Neural crest cell (in vitro differentiated cells): ENCODE data around the gene STAT6. TPM values are rescaled to one million over a fixed set of nuclear protein-coding genes. Genes with fewer than 3 reads are reported as not detected.

ENCODE experiments used
- DNase-seq: peaks from one replicate; pipeline ENCODE4 v3.0.0; 2021; ENCODE audit warnings: low read depth, mixed read lengths, low spot score
- H3K27ac Mint-ChIP-seq: one replicate; pipeline ENCODE4 v1.8.0; 2021; ENCODE audit warnings: mild to moderate bottlenecking, mixed read lengths; ENCODE audit not compliant: unreplicated experiment
- H3K27me3 Mint-ChIP-seq: 2 replicates; pipeline ENCODE4 v1.8.0; 2021; ENCODE audit warnings: low read depth, mild to moderate bottlenecking, mixed read lengths
- H3K36me3 Mint-ChIP-seq: 2 replicates; pipeline ENCODE4 v1.8.0; 2021; ENCODE audit warnings: low read depth, mild to moderate bottlenecking, mixed read lengths
- H3K4me1 Mint-ChIP-seq: 2 replicates; pipeline ENCODE4 v1.8.0; 2021; ENCODE audit warnings: mixed read lengths
- H3K4me3 Mint-ChIP-seq: one replicate; pipeline ENCODE4 v1.8.0; 2021; ENCODE audit warnings: mild to moderate bottlenecking, mixed read lengths
- H3K9me3 Mint-ChIP-seq: 2 replicates; pipeline ENCODE4 v1.8.0; 2021; ENCODE audit warnings: mixed read lengths
- total RNA-seq: library from RNA; stranded (reverse); gene quantifications from 2 replicates; pipeline ENCODE4 v1.2.1, GENCODE V29; 2021
- TF ChIP-seq, protein P1 (sequence below): fragments of 200-600 bp; sonication (generic); conservative IDR thresholded peaks from 2 replicates; pipeline ENCODE4 v1.5.0; 2021; ENCODE audit warnings: antibody characterized with exemption, mild to moderate bottlenecking

STAT6 gene
- total RNA-seq, 1 donor from 2014 or later, result 40.2 TPM

DNA sequence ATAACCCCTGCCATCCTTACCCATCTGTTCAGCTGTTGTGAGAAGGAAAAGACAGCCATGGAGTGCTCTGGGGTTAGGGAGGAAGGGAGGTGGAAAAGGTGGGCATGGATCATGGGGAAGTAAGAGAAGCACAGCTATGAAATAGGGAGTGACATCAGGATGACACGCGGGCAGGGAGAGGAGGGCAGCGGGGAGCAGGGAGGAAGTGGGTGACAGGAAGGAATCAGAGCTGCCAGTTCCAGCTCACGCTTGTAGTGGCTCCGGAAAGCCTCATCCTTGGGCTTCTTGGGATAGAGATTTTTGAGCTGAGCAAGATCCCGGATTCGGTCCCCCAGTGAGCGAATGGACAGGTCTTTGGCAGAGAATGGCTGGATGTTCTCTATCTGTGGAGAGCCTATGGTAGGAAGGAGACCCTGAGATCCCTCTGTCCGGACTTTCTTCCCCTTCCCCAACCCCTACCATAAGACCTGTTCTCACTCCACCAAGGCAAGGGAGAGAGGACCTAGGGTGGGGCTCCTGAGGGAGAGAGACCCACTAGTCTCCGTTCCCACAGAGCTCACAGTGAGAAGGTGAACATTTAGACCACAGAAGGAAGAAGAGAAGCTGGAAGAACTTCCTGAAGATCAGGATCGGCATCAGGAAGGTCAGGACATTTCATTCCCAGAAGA lies 12.0 kb downstream of the STAT6 start:
- Mint-ChIP-seq H3K4me3 (no peak overlapping the region), H3K27me3 (no peaks in the 10 kb centered on the region), H3K27ac (no peak overlapping the region), H3K9me3 (no peaks in the 10 kb centered on the region), H3K36me3 (peaks cover 2% of the 10 kb centered on the region), H3K4me1 (peaks cover 29% of the 10 kb centered on the region)
- TF ChIP-seq, protein P1, sequence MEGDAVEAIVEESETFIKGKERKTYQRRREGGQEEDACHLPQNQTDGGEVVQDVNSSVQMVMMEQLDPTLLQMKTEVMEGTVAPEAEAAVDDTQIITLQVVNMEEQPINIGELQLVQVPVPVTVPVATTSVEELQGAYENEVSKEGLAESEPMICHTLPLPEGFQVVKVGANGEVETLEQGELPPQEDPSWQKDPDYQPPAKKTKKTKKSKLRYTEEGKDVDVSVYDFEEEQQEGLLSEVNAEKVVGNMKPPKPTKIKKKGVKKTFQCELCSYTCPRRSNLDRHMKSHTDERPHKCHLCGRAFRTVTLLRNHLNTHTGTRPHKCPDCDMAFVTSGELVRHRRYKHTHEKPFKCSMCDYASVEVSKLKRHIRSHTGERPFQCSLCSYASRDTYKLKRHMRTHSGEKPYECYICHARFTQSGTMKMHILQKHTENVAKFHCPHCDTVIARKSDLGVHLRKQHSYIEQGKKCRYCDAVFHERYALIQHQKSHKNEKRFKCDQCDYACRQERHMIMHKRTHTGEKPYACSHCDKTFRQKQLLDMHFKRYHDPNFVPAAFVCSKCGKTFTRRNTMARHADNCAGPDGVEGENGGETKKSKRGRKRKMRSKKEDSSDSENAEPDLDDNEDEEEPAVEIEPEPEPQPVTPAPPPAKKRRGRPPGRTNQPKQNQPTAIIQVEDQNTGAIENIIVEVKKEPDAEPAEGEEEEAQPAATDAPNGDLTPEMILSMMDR, result no peak
- DNase-seq, result no peak

DNA sequence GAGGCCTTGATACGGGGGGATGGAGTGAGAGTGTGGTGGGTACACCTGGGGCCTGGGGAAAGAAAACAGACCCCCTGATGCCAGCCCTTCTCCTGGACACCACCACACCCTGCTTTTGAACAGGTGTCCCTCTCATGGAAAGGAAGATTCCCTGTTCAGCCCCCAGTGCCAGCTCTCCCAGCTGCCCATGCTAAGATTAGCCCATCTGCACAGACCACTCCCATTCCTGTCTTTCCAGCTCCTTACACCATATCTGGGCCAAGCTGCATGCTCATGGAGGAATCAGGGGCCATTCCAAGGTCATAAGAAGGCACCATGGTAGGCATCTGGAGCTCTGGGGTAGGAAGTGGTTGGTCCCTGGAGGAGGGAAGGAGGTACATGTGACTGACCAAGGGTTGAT lies 12.6 kb downstream of the STAT6 start:
- H3K27me3 Mint-ChIP-seq, result peaks cover 3% of the 10 kb centered on the region
- peaks cover 35% of the 10 kb centered on the region for H3K4me1 Mint-ChIP-seq
- H3K27ac Mint-ChIP-seq, result no peak overlapping the region
- TF ChIP-seq, protein P1, result no peak
- H3K36me3 Mint-ChIP-seq, result peaks cover 5% of the 10 kb centered on the region
- DNase-seq, result no peak
- H3K9me3 Mint-ChIP-seq, result no peaks in the 10 kb centered on the region
- no peak overlapping the region for H3K4me3 Mint-ChIP-seq

DNA sequence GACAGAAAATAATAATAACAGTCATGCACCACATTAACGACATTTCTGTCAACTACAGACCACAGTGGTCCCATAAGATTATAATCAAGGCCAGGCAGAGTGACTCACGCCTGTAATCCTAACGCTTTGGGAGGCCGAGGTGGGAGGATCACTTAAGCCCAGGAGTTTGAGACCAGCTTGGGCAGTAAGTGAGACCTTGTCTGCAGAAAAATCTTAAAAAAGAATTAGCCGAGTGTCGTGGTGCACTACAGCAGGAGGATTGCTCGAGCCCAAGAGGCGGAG lies 13.7 kb downstream of the STAT6 start:
- DNase-seq, result no peak
- Mint-ChIP-seq H3K4me3 (peak overlapping the region; percentile 36), H3K9me3 (no peaks in the 10 kb centered on the region), H3K36me3 (peaks cover 5% of the 10 kb centered on the region), H3K4me1 (peaks cover 42% of the 10 kb centered on the region), H3K27ac (no peak overlapping the region), H3K27me3 (peaks cover 3% of the 10 kb centered on the region)
- TF ChIP-seq, protein P1, result no peak

DNA sequence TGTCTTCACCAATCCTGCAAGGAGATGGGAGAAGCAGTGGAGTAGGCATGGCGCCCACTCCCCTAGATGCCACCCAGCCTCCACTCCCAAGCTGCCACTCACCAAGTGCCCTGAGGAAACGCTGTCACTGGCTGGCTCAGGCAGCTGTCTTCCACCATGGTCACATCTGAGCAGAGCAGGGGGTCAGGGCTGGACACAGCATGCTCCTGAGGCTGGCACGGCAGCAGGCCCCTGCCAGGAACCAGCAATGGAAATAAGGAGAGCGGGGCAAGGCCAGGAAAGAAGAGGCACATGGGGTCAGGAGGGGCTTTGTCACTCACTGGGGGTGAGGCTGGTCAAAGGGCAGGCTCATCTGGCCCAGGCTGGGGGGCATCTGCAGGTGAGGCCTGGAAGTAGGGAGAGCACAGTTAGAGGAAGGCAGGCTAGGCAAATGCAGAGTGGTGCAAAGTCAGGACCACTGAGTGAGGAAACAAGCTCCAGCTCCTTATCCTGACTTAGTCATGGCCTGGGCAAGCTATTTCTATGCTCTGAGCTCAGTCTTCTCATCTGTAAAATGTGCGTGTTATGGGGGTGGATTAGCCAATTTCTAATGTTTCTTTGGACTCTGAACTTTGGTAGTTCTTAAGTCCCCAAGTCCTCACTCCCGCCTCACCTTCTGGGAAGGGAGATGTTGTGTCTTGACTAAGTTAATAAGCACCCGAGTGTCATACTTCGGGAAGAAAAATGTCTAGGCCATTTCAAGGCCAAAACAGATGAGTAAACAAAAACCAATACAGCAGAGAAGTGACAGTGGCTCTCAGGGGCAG lies 14.2 kb downstream of the STAT6 start:
- DNase-seq, result no peak
- Mint-ChIP-seq H3K36me3 (peaks cover 5% of the 10 kb centered on the region), H3K27me3 (peaks cover 3% of the 10 kb centered on the region), H3K4me3 (peak overlapping the region; percentile 44), H3K4me1 (peaks cover 42% of the 10 kb centered on the region), H3K9me3 (no peaks in the 10 kb centered on the region), H3K27ac (no peak overlapping the region)
- TF ChIP-seq, protein P1, result no peak

DNA sequence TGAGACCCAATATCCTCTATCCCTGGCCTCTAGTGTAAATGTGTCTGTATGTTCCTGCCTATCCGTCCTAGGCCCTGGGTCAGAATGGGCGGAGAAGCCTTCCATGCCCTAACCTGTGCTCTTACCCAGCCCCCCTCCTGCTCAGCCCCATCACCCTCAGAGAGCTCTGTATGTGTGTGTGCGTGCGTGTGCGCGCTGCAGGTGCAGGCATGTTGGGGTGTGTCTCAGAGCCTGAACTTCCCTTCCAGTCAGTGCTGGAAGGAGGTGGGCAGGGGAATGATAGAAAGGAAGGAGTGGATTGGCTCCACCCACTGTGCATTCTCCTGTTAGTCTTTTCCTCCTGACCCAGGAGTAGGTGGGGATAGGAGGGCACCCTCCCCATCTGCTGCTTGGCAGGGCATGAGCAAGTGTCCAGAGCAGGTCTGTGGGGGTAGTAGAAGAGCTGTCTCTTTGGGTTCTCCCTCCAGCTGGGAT lies 15.0 kb downstream of the STAT6 start:
- peaks cover 3% of the 10 kb centered on the region for H3K27me3 Mint-ChIP-seq
- peaks cover 8% of the 10 kb centered on the region for H3K36me3 Mint-ChIP-seq
- no peak for DNase-seq
- TF ChIP-seq, protein P1, result no peak
- H3K9me3 Mint-ChIP-seq, result no peaks in the 10 kb centered on the region
- H3K27ac Mint-ChIP-seq, result peak overlapping the region; percentile 24
- peaks cover 46% of the 10 kb centered on the region for H3K4me1 Mint-ChIP-seq
- peak overlapping the region; percentile 50 for H3K4me3 Mint-ChIP-seq
